Measurements from ENCODE around the gene LSG1. TPM values are rescaled to one million over a fixed set of nuclear protein-coding genes. Genes with fewer than 3 reads are reported as not detected.

LSG1 gene
- total RNA-seq, 2 donors from 2014 or later: 40.0 to 42.9 TPM

DNA sequence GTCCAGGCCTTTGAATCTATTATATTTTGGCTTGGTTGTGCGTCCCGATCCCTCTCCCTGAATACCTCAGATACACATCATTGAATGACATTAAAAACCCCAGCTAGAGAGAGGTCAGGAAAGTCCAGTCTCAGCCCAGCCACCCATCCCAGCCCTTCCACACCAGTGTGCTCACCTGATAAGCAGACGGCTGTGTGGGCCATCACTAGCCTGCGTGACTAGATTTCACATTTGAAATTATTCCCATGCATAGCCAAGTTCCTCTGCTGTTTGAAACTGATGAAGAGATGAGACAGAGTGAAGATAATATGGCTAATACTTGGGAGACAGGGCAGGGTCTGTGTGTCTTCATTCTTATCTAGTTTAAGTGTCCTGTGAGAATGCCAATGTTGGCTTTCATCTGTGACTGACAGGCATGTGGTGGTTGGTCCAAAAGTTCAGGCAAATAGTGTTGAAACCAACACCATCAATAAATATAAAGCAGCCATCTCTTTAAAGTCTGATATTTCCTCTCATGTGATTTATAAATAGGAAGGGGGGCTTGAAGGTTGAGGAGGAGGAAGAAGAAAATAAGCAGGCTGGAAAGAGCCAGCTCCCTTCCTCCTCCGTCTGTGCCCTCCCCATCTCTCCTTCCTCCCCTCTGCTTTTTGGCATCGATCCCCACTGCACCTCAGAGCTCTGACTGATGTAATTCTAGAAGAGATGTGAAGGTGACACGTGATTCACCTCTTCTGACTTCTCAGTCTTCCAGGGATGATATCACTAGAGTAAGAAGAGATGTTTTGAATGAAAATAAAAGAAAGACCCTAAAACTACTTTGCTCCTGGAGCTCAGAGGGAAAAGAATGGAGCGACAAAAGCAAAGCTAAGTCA lies 18.7 kb upstream of the LSG1 start:
- ATAC-seq (no peak), DNase-seq (ENCODE audit: low spot score in 2 of 2) (no peak)
- Mint-ChIP-seq H3K27ac (no peak overlapping the region), H3K9me3 (no peaks in the 10 kb centered on the region), H3K36me3 (peaks cover 5 to 6% of the 10 kb centered on the region in 2 donors)

DNA sequence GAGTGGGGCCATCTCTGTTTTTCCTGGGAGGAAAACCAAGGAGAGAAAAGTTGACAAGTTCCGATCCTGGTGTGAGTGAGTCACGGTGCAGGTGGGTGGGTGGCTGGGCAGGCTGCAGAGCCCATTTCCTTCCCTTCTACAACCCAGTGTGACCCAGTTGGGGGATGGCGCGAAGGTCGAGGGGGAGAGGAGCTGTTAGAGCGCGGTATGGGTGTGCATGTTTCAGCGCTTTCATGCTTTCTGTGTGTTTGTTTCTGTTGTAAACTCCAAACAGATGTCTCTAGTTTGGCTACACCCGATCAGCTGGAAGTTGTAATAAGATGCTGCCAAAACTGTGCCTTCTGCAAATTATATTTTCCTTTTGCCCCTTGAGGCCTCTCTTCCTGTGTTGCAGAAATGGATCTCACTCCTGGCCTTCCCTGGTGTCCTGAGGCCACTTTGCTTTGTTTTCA lies 17.5 kb upstream of the LSG1 start:
- Mint-ChIP-seq H3K27ac (peak overlapping the region in 1 of 2 donors; percentile 35), H3K36me3 (peaks cover 5 to 6% of the 10 kb centered on the region in 2 donors), H3K9me3 (no peaks in the 10 kb centered on the region)
- ATAC-seq: no peak
- no peak for DNase-seq (ENCODE audit: low spot score in 2 of 2)

DNA sequence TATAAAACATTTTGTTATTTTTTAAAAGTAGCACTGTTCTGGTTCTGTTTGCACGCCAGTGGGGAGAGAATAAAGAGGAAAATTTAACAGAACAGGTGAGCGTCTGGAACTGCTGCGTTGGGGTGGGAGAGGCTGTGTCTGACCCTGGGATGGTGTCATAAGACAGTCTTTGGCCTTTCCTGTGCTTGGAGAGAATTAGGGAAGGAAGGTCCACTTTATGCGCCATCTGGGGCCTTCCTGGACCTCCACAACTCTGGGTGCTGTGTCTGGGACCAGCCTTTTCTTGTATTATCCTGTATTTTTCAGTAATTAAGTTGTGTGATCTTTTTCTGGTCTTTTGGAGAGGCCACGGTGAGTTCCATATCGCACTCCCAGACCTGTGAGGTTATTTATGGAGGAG lies 17.0 kb upstream of the LSG1 start:
- H3K9me3 Mint-ChIP-seq: no peaks in the 10 kb centered on the region
- no peak for DNase-seq (ENCODE audit: low spot score in 2 of 2)
- H3K36me3 Mint-ChIP-seq: peaks cover 5 to 6% of the 10 kb centered on the region in 2 donors
- peak overlapping the region in 1 of 2 donors; percentile 35 for H3K27ac Mint-ChIP-seq
- ATAC-seq: no peak

DNA sequence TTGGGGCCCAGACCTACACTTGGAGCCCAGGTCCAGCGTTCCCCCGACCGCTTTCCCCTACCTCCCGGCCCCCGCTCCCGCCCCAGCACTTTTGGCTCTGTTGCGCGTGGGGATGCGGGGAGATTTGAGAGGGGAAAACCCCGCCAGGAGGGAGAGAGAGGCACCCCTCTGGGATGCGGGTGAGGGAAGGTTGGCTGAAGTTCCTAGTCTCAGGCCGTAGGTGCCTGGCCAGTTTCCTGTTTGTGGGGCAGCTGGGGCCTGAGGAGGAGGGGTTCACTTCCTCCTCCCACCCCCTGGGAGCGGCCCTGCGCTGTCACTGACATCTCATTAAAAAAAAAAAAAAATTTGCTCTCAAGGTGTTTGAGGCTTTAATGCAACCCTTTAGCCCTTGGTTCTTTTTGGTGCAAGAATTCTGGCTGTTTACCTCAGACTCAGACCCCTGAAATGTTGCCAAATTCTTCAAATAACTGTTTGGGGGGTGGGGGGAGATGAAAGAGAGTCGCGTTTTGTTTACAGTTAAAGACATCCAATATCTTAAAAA lies 16.3 kb upstream of the LSG1 start:
- H3K27ac Mint-ChIP-seq: no peak overlapping the region
- H3K36me3 Mint-ChIP-seq: peaks cover 5 to 6% of the 10 kb centered on the region in 2 donors
- DNase-seq (ENCODE audit: low spot score in 2 of 2) (no peak), ATAC-seq (peak in 1 of 2 donors; percentile 25)
- H3K9me3 Mint-ChIP-seq: no peaks in the 10 kb centered on the region

DNA sequence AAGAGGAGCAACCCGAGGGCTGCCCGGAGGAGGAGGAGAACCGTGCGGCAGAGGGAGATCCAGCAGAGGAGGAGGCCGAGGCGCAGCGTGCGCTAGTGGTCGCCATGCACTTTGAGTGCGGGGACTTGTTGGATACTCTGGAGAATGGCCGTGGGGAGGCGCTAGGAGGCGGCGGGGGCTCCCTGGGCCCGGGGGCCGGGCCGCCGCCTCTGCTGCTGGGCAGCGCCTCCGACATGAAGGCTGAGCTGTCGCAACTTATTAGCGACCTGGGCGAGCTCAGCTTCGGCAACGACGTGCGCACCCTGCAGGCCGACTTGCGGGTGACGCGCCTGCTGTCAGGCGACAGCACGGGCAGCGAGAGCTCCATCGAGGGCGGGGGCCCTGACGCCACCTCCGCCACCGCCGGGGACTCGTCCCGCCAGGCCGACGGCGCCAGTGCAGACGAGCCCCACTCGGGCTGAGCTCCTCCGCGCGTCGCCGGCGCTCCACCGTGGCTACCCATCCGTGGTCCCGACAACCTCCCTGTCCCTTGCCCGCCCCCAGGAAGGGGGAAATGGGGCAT lies 15.7 kb upstream of the LSG1 start:
- ATAC-seq (peak; percentile 62 to 68), DNase-seq (ENCODE audit: low spot score in 2 of 2) (peak; percentile 74 to 76)
- H3K9me3 Mint-ChIP-seq: no peaks in the 10 kb centered on the region
- H3K27ac Mint-ChIP-seq: peak overlapping the region in 1 of 2 donors; percentile 58
- H3K36me3 Mint-ChIP-seq: peaks cover 5 to 6% of the 10 kb centered on the region in 2 donors

DNA sequence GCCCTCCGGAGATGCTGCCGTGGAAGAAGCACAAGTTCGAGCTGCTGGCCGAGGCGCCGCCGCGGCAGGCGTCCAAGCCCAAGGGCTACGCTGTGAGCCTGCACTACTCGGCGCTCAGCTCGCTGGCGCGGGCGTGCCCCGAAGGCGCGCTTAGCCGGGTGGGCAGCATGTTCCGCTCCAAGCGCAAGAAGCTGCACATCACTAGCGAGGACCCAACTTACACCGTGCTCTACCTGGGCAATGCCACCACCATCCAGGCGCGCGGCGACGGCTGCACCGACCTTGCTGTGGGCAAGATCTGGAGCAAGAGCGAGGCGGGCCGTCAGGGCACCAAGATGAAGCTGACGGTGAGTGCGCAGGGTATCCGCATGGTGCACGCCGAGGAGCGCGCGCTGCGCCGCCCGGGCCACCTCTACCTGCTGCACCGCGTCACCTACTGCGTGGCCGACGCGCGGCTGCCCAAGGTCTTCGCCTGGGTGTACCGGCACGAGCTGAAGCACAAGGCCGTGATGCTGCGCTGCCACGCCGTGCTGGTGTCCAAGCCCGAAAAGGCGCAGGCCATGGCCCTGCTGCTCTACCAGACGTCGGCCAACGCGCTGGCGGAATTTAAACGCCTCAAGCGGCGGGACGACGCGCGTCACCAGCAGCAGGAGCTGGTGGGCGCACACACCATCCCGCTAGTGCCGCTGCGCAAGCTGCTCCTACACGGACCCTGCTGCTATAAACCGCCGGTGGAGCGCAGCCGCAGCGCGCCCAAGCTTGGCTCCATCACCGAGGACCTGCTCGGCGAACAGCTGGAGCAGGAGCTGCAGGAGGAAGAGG lies 15.0 kb upstream of the LSG1 start:
- DNase-seq (ENCODE audit: low spot score in 2 of 2): peak in 1 of 2 donors; percentile 42
- Mint-ChIP-seq H3K27ac (peak overlapping the region in 1 of 2 donors; percentile 58), H3K9me3 (no peaks in the 10 kb centered on the region), H3K36me3 (peaks cover 5 to 6% of the 10 kb centered on the region in 2 donors)
- ATAC-seq: peak in 1 of 2 donors; percentile 14

DNA sequence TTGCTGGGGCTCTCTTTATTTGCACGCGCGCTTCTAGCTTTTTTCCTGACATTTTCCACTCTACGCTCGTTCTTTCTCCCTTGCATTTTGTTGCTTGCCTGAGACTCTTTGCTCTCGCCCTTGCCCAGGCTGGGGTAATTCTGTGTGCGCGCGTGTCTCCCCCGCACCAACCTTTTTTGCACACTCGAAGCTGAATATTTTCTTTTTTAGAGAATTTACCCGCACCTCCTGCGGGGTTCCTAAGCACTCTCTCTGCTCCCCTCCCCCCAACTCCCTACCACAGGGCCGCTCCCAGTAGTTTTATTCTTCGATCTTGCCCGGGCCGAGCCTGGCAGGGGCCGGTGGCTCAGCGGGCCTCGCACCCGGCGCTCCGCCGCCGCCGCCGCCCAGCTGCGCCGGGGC lies 14.4 kb upstream of the LSG1 start:
- ATAC-seq (no peak), DNase-seq (ENCODE audit: low spot score in 2 of 2) (no peak)
- Mint-ChIP-seq H3K27ac (peak overlapping the region in 1 of 2 donors; percentile 84), H3K9me3 (no peaks in the 10 kb centered on the region), H3K36me3 (peaks cover 5 to 6% of the 10 kb centered on the region in 2 donors)

DNA sequence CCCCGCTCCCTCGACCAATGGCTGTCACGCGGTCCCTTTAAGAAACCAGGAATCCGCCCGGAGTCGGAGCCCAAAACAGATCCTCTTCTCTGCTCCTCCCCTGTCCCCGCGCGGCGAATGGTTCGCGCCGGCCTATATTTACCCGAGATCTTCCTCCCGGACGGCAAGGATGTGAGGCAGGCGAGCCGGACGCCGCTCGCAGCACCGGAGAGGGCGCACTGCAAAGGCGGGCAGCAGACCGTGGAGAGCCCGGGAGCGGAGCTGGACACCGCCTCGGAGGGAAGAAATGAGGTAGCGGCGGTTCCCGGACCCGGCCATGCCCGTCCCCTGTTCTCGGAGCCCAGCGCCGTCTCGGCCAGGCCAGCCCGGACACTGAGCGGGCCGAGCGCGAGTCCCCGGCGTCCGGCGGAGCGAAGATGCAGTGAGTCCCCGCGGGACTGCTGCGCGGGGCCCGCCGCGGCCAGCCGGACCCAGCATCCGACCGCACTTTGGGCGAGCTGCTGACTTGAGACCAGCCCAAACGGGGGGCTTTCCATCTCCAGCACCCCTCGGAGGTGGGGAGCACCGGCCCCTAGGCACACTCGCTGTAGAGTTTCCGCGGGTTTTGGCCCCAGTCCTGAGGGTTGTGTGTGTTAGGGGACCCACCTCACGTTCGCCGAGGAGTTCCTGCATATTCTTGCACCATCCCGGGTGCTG lies 13.9 kb upstream of the LSG1 start, which contains the start of gene FAM43A:
Gene FAM43A (plus strand): TSS at position 166 of the 696 bp plus-strand sequence. CDS start 944 bp downstream, outside the sequence.
- Mint-ChIP-seq H3K36me3 (peaks cover 5 to 6% of the 10 kb centered on the region in 2 donors), H3K9me3 (no peaks in the 10 kb centered on the region), H3K27ac (peak within 1 kb of the TSS; percentile 12 to 84)
- ATAC-seq (peak; percentile 68 to 70), DNase-seq (ENCODE audit: low spot score in 2 of 2) (peak; percentile 82)

DNA sequence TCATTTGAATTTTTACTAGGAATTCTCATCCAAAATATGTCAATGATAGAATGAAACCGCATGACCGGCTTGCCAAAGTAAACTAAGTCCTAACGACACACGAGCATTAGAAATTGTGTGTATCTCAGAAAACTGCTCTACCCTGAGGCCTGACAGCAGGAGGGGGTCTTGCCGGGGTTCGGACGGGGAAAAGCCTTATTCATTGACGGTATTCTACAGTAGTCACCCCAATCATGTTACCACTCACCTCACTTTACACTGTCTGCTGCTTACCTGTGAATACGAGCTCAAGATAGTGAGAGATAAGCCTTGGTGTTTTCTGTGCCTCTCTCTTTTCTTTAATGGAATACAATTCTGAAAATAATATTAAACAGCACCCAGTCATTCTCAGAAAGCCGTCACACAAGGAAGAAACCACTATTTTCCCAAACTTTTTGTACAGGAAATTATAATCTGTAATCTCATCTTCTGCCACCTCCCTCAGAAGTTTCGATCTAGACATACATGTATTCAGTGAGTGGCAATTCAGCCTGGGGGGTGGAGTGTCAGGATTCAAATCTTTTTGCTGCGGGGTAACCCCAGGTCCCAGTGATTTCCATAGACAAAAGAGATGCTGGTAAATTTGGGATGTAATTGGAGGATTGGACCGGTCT lies 13.2 kb upstream of the LSG1 start:
- Mint-ChIP-seq H3K27ac (peak overlapping the region in 1 of 2 donors; percentile 12), H3K9me3 (no peaks in the 10 kb centered on the region), H3K36me3 (peaks cover 5 to 6% of the 10 kb centered on the region in 2 donors)
- peak; percentile 36 to 68 for ATAC-seq
- no peak for DNase-seq (ENCODE audit: low spot score in 2 of 2)

DNA sequence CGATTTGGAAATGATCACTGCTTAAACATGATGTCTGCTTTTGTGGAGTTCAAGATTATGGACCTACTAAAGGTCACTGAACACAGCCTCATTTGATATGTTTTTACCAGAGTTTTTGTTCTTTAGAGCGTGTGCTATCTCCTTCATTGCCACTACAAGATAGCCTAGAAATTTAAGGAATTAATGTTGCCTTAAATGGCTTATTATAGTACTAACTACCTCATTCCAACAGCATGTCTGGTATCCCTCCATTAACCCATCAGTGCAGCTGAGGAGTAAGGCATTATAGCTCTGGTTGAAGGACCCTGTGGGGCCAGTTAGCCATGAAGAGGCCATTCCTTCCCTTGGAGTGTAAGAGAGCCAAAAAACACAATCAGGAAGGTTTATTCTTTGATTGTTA lies 11.4 kb upstream of the LSG1 start:
- peaks cover under 1 to 5% of the 10 kb centered on the region in 2 donors for H3K36me3 Mint-ChIP-seq
- ATAC-seq (no peak), DNase-seq (ENCODE audit: low spot score in 2 of 2) (no peak)
- no peak overlapping the region for H3K27ac Mint-ChIP-seq
- no peaks in the 10 kb centered on the region for H3K9me3 Mint-ChIP-seq

DNA sequence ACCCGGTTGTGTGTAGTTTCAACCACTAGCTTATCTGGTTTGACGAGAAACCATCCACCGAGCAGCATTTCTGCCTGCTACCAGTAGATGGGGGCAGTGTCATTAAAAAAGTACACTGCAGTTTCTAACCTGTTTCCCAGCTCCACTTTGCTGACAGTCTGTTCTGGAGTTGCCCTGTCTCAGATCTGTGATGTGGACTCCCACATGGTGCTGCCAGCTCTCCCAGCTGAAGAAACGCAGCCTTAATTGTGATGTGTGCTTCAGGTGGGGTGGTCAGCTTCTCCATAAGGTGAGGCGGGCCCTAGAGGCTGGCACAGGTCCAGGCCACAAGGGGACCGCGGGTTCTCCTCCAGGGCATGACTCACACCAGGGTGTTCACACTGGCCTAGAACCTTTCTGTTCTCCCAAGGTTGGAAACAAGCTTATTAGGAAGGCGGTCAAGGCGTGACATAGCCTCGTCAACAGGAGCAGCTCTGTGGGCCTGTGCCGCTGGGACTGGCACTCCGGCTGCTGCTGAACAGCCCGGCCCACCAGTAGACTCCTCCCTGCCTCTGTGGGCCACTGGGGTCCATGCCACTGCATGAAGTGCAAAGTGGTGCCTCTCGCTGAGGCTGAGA lies 10.8 kb upstream of the LSG1 start:
- peak; percentile 58 to 61 for DNase-seq (ENCODE audit: low spot score in 2 of 2)

DNA sequence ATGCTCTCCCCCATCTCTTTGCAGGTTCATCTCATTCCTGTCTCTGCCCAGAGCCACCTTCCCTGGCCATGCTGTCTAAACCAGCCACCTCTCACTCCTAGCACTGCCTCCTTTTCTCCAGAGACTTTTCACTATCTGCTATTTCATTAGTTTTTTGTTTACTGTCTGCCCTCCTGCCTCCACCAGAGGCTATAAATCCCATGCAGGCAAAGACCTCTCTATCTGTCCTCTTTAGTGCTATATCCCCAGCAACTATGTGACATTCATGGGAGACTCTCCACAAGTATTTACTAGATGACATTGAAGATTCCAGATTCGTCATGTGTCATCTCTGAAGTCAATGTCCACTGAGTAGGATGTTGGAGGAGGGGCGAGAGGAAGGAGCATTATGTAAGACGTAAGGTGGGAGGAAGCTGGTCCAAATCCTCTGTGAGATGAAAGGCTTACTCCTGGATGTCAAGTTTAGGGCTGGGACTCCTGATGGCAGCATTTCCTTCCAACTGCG lies 10.2 kb upstream of the LSG1 start:
- no peaks in the 10 kb centered on the region for H3K9me3 Mint-ChIP-seq
- DNase-seq (ENCODE audit: low spot score in 2 of 2): no peak
- H3K36me3 Mint-ChIP-seq: peaks cover 0 to 3% of the 10 kb centered on the region in 2 donors
- no peak for ATAC-seq
- H3K27ac Mint-ChIP-seq: no peak overlapping the region

More for the DNA sequence above, 10.8 kb upstream of the LSG1 start:
- no peak overlapping the region for H3K27ac Mint-ChIP-seq
- peak; percentile 49 to 64 for ATAC-seq
- peaks cover 0 to 5% of the 10 kb centered on the region in 2 donors for H3K36me3 Mint-ChIP-seq
- H3K9me3 Mint-ChIP-seq: no peaks in the 10 kb centered on the region

DNA sequence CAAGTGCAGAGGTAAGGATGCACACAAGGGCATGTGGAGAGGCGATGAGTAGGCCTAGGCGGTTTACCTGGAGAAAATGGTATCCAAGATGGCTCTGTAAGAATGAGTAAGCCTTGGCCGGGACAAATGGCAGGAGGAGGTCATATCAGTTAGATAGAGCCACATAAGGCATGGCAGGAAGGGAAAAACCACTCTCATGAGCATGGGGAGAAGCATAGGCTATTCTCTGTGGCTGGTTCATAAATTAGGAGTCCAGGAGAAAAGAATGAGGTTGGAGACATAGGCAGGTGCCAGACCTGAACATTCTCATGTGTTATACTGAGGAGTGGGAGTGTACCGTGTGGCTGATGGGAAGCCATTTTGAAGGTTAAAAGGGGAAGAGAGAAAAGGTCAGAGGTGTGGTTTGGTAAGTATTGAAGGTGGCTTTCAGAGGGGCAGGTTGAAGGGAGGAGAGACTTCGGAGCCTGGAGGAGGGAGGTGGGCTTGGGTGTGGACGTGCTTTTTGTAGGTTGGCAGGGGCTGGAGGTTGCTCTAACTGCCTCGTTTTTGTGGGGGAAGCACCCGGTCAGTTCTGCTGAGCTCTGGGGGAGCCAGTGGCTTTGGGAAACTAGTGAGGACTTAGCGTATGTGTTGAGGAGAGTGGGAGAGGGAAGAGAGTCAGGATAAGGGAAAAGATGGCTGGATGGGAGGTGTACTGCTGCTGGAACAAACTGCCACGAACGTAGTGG lies 9.1 kb upstream of the LSG1 start:
- DNase-seq (ENCODE audit: low spot score in 2 of 2) (no peak), ATAC-seq (no peak)
- H3K9me3 Mint-ChIP-seq: no peaks in the 10 kb centered on the region
- no peak overlapping the region for H3K27ac Mint-ChIP-seq
- no peaks in the 10 kb centered on the region for H3K36me3 Mint-ChIP-seq

DNA sequence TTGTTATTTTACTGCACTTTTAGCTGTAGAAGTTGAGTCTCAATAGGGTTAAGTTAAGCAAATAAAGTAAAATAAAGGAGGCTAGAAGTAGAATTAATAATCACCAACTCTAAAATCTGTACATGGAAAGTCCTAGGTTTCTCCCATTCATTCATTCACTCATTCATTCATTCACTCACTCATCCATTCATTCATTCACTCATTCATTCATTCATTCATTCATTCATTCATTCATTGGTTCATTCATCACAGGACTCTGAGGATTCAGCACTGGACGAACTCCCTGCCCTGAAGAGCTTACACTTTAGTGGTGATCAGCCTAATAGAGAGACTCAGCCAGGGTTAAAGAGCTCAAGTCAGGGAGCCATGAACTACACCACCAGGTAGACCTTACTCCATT lies 4.5 kb upstream of the LSG1 start:
- Mint-ChIP-seq H3K9me3 (no peaks in the 10 kb centered on the region), H3K27ac (no peak overlapping the region)
- no peak for DNase-seq (ENCODE audit: low spot score in 2 of 2)

More for the DNA sequence above, 4.5 kb upstream of the LSG1 start:
- peaks cover 6% of the 10 kb centered on the region in 2 donors for H3K36me3 Mint-ChIP-seq
- no peak for ATAC-seq

Data from activated naive CD4-positive, alpha-beta T cell treated with anti-CD3 and anti-CD28 coated beads, Interleukin-2, amount 50 U/mL, for 72 hours (primary cell).